Smooth muscle cell (in vitro differentiated cells): ENCODE data around the gene GAA. TPM values are rescaled to one million over a fixed set of nuclear protein-coding genes. Genes with fewer than 3 reads are reported as not detected.

ENCODE experiments used
- DNase-seq: peaks from one replicate; lab custom pipeline; 2025; ENCODE audit not compliant: unreplicated experiment; lab: John Stamatoyannopoulos, UW
- H2AFZ ChIP-seq: fragments of 200-600 bp; sonication (generic); 2 replicates; pipeline ENCODE4 v1.6.0; 2016; ENCODE audit warnings: antibody characterized with exemption, low read depth, mild to moderate bottlenecking
- H3F3A ChIP-seq: fragments of 200-600 bp; sonication (generic); 2 replicates; pipeline ENCODE4 v1.6.0; 2017; ENCODE audit warnings: antibody characterized with exemption, low read depth
- H3K27ac ChIP-seq: fragments of 200-600 bp; sonication (generic); 2 replicates; pipeline ENCODE4 v1.5.1; 2016; ENCODE audit warnings: low read depth, mild to moderate bottlenecking
- H3K27me3 ChIP-seq: fragments of 200-600 bp; sonication (generic); 2 replicates; pipeline ENCODE4 v1.6.1; 2016; ENCODE audit warnings: low read depth, mild to moderate bottlenecking
- H3K36me3 ChIP-seq: fragments of 200-600 bp; sonication (generic); 2 replicates; pipeline ENCODE4 v1.5.1; 2016; ENCODE audit warnings: low read depth
- H3K4me1 ChIP-seq: fragments of 200-600 bp; sonication (generic); 2 replicates; pipeline ENCODE4 v1.5.1; 2016; ENCODE audit warnings: low read depth
- H3K4me2 ChIP-seq: fragments of 200-600 bp; sonication (generic); 2 replicates; pipeline ENCODE4 v1.6.0; 2016; ENCODE audit warnings: mild to moderate bottlenecking
- H3K4me3 ChIP-seq: fragments of 200-600 bp; sonication (generic); 2 replicates; pipeline ENCODE4 v1.5.1; 2016; ENCODE audit warnings: mild to moderate bottlenecking
- H3K79me2 ChIP-seq: fragments of 200-600 bp; sonication (generic); 2 replicates; pipeline ENCODE4 v1.6.0; 2016; ENCODE audit warnings: low read depth, mild to moderate bottlenecking
- H3K9ac ChIP-seq: fragments of 200-600 bp; sonication (generic); 2 replicates; pipeline ENCODE4 v1.6.0; 2016; ENCODE audit warnings: low read depth
- H3K9me3 ChIP-seq: fragments of 200-600 bp; sonication (generic); replicated peaks from 2 replicates; pipeline ENCODE4 v1.5.1; 2016; ENCODE audit warnings: low read depth
- H4K20me1 ChIP-seq: fragments of 200-600 bp; sonication (generic); 2 replicates; pipeline ENCODE4 v1.6.0; 2016; ENCODE audit warnings: low read depth
- CTCF ChIP-seq: fragments of 200-600 bp; sonication (generic); IDR thresholded peaks from 2 replicates; pipeline ENCODE4 v1.5.1; 2017; ENCODE audit warnings: borderline replicate concordance, mild to moderate bottlenecking, antibody characterized with exemption; ENCODE audit not compliant: insufficient read depth, poor library complexity, severe bottlenecking
- WGBS: methylation state at CpG from one replicate; pipeline ENCODE4 v1.1.7; 2016; ENCODE audit warnings: low lambda C conversion rate; 5-methylcytosine and 5-hydroxymethylcytosine counted together
- polyA plus RNA-seq: library from polyadenylated mRNA; unstranded; fragments of >200 nt; fragmentation: Nextera tagmentation; extraction: Ambion mirVana; gene quantifications from 2 replicates; pipeline ENCODE4 v1.2.1, GENCODE V29; 2016
- total RNA-seq: library from RNA; depleted of rRNA; stranded (reverse); fragments of >200 nt; gene quantifications from 2 replicates; pipeline ENCODE4 v1.2.3, GENCODE V29; 2014

The GAA gene
- total and polyA plus RNA-seq, 2 experiments from 2014 or later, result 36.6 to 53.6 TPM

GRCh38 chr17:80116921-80117380, 15.6 kb downstream of the GAA start:
- no peaks in the 10 kb centered on the region for H3K36me3 ChIP-seq
- no peaks in the 10 kb centered on the region for H3K27me3 ChIP-seq
- H3K4me2 ChIP-seq, result no peak overlapping the region
- H4K20me1 ChIP-seq, result no peaks in the 10 kb centered on the region
- no peaks in the 10 kb centered on the region for H3K9me3 ChIP-seq
- 95% methylated on average over 12 of the region's 13 CpGs for WGBS
- no peak overlapping the region for H2AFZ ChIP-seq
- TF ChIP-seq CTCF, result no peak
- no peaks in the 10 kb centered on the region for H3K4me1 ChIP-seq
- H3F3A ChIP-seq, result no peaks in the 10 kb centered on the region
- DNase-seq, result no peak
- H3K79me2 ChIP-seq, result no peaks in the 10 kb centered on the region
- no peak overlapping the region for H3K9ac ChIP-seq
- H3K27ac ChIP-seq, result no peak overlapping the region
- H3K4me3 ChIP-seq, result no peak overlapping the region

GRCh38 chr17:80117491-80118401, 16.4 kb downstream of the GAA start:
- 95% methylated on average over 27 of the region's 31 CpGs for WGBS
- Histone ChIP-seq H3K36me3 (no peaks in the 10 kb centered on the region), H3K9ac (no peak overlapping the region), H3K79me2 (no peaks in the 10 kb centered on the region), H3K9me3 (no peaks in the 10 kb centered on the region), H3K4me1 (no peaks in the 10 kb centered on the region), H2AFZ (no peak overlapping the region), H3F3A (no peaks in the 10 kb centered on the region), H4K20me1 (no peaks in the 10 kb centered on the region), H3K27ac (no peak overlapping the region), H3K27me3 (no peaks in the 10 kb centered on the region), H3K4me3 (no peak overlapping the region), H3K4me2 (no peak overlapping the region)
- no peak for DNase-seq
- no peak for TF ChIP-seq CTCF

GRCh38 chr17:80118601-80119270, 17.4 kb downstream of the GAA start:
- DNase-seq, result no peak
- Histone ChIP-seq H2AFZ (no peak overlapping the region), H3K4me1 (peaks cover under 1% of the 10 kb centered on the region), H3K4me2 (no peak overlapping the region), H3K9me3 (no peaks in the 10 kb centered on the region), H3K36me3 (no peaks in the 10 kb centered on the region), H3K4me3 (no peak overlapping the region), H3K9ac (no peak overlapping the region), H3K27ac (no peak overlapping the region), H4K20me1 (no peaks in the 10 kb centered on the region), H3F3A (no peaks in the 10 kb centered on the region), H3K79me2 (no peaks in the 10 kb centered on the region), H3K27me3 (no peaks in the 10 kb centered on the region)
- no peak for TF ChIP-seq CTCF
- WGBS, result 93% methylated on average over 20 of the region's 35 CpGs
